Endothelial cell of umbilical vein (primary cell): ENCODE measurements around the gene SP9. TPM values are rescaled to one million over a fixed set of nuclear protein-coding genes. Genes with fewer than 3 reads are reported as not detected.
A peak's percentile ranks its signal among the peaks of the same experiment; 100 is the strongest.

Experiments
- BruUV-seq: library from RNA; stranded (reverse); fragments of 400-500 nt; replicated peaks from 2 replicates; lab custom pipeline; 2021; lab: Mats Ljungman, UMichigan
- CTCF ChIA-PET: fragments of 300-600, 350-600 bp; sonication (Branson Sonifier 250); formaldehyde crosslinking; loops from one replicate; lab custom pipeline; 2021; ENCODE audit warnings: antibody characterized with exemption, inconsistent platforms; lab: Charles Lee
- POLR2A ChIA-PET: fragments of 300-600, 350-600 bp; sonication (Branson Sonifier 250); formaldehyde crosslinking; loops from one replicate; lab custom pipeline; 2021; ENCODE audit warnings: antibody characterized with exemption, inconsistent platforms; lab: Charles Lee
- DNase-seq: peaks from one replicate; pipeline ENCODE4 v3.0.0-alpha.2; 2011; ENCODE audit warnings: low read depth, low spot score
- FAIRE-seq: peaks from 2 replicates; lab custom pipeline; 2011; peaks lifted over from hg19 to GRCh38; lab: Jason Lieb, UNC
- H2AFZ ChIP-seq: 2 replicates; pipeline ENCODE4 v1.6.0; 2012; ENCODE audit warnings: low read depth, low read length, control low read depth, inconsistent platforms
- H3K27ac ChIP-seq: 2 replicates; pipeline ENCODE4 v1.5.1; 2011; ENCODE audit warnings: low read depth, mild to moderate bottlenecking, control low read depth, low read length, moderate library complexity; ENCODE audit not compliant: insufficient read depth
- H3K27me3 ChIP-seq, 2 experiments: 2 replicates each; pipeline versions ENCODE4 v1.6.0 to v1.6.1; 2011; ENCODE audit warnings: low read length in 2 of 2, mixed read lengths in 1 of 2; ENCODE audit not compliant: control insufficient read depth in 2 of 2, insufficient read depth in 2 of 2
- H3K36me3 ChIP-seq, 2 experiments: 2 replicates in 1 of 2; 3 replicates in 1 of 2; pipeline ENCODE4 v1.5.1; 2011; ENCODE audit warnings: low read length in 2 of 2, mild to moderate bottlenecking in 1 of 2, moderate library complexity in 1 of 2; ENCODE audit not compliant: control insufficient read depth in 2 of 2, insufficient read depth in 2 of 2; ENCODE audit errors: extremely low read depth in 1 of 2
- H3K4me1 ChIP-seq: 3 replicates; pipeline ENCODE4 v1.5.1; 2011; ENCODE audit warnings: mild to moderate bottlenecking, low read length; ENCODE audit not compliant: control insufficient read depth, insufficient read depth; ENCODE audit errors: extremely low read depth
- H3K4me2 ChIP-seq: 2 replicates; pipeline ENCODE4 v1.6.1; 2011; ENCODE audit warnings: low read length, control low read depth, mixed read lengths; ENCODE audit not compliant: insufficient read depth
- H3K4me3 ChIP-seq, 3 experiments: fragments of 200-600 bp in 1 of 3; sonication (generic), shearing (Covaris generic) in 1 of 3; replicated peaks in 1 of 3; 2 replicates each; pipeline ENCODE4 v1.5.1; 2011 to 2016; ENCODE audit warnings: control low read depth in 3 of 3, low read length in 3 of 3, mild to moderate bottlenecking in 2 of 3, inconsistent platforms in 1 of 3, low read depth in 1 of 3, moderate library complexity in 1 of 3; ENCODE audit not compliant: insufficient read depth in 1 of 3
- H3K79me2 ChIP-seq: 2 replicates; pipeline ENCODE4 v1.6.0; 2012; ENCODE audit warnings: low read length, inconsistent platforms; ENCODE audit not compliant: control insufficient read depth, insufficient read depth
- H3K9ac ChIP-seq: replicated peaks from 2 replicates; pipeline ENCODE3; 2011; ENCODE audit warnings: low read length, control low read depth; ENCODE audit not compliant: insufficient read depth; ENCODE audit errors: extremely low read depth
- H3K9me1 ChIP-seq: replicated peaks from 3 replicates; pipeline ENCODE4 v1.6.0; 2011; ENCODE audit warnings: mild to moderate bottlenecking, low read length; ENCODE audit not compliant: control insufficient read depth, insufficient read depth; ENCODE audit errors: extremely low read depth
- H3K9me3 ChIP-seq: replicated peaks from 2 replicates; pipeline ENCODE4 v1.5.1; 2012; ENCODE audit warnings: low read length, inconsistent platforms; ENCODE audit not compliant: control insufficient read depth, insufficient read depth
- H4K20me1 ChIP-seq: replicated peaks from 2 replicates; pipeline ENCODE3; 2011; ENCODE audit warnings: mild to moderate bottlenecking, low read length; ENCODE audit not compliant: control insufficient read depth, insufficient read depth; ENCODE audit errors: extremely low read depth
- FOS ChIP-seq: IDR thresholded peaks from 2 replicates; pipeline ENCODE4 v1.6.1; 2011; ENCODE audit warnings: mild to moderate bottlenecking, low read length, moderate library complexity, borderline replicate concordance; ENCODE audit not compliant: insufficient read depth
- GATA2 ChIP-seq: IDR thresholded peaks from 2 replicates; pipeline ENCODE4 v1.7.0; 2011; ENCODE audit warnings: low read depth, mild to moderate bottlenecking, moderate library complexity, mixed read lengths, low read length; ENCODE audit not compliant: insufficient read length, insufficient read depth
- JUN ChIP-seq: IDR thresholded peaks from 2 replicates; pipeline ENCODE4 v1.6.1; 2011; ENCODE audit warnings: borderline replicate concordance, low read depth; ENCODE audit not compliant: insufficient read length, insufficient read depth
- MYC ChIP-seq: IDR thresholded peaks from one replicate; pipeline ENCODE4 v1.6.1; 2011; ENCODE audit warnings: mild to moderate bottlenecking, low read depth, low read length
- dilution Hi-C: fragments of 300-500 bp; cut with MboI; formaldehyde crosslinking; loops from one replicate; pipeline ENCODE4 v1.15.0; 2019; ENCODE audit warnings: low sequenced_read_pairs; ENCODE audit not compliant: extremely low pct_ligation_motif_present
- intact Hi-C: fragments of 100-400 bp; cut with micrococcal nuclease; formaldehyde crosslinking; loops from one replicate; pipeline ENCODE4 v1.10.0; 2022
- polyA plus RNA-seq, 4 experiments: library from polyadenylated mRNA; depleted of rRNA in 3 of 4; stranded (reverse) in 3 of 4; unstranded in 1 of 4; fragments of >200 nt; gene quantifications; 2 replicates each; pipeline versions ENCODE4 v1.2.1 to v1.2.3, GENCODE V29; 2011 to 2012; ENCODE audit warnings: missing spikeins in 1 of 4
- total RNA-seq: library from RNA; stranded (reverse); gene quantifications from 2 replicates; pipeline ENCODE4 v1.2.3, GENCODE V29; 2021
- TF ChIP-seq, protein P1 (sequence below), 2 donors: IDR thresholded peaks; 1 replicate in 1 of 2; 2 replicates in 1 of 2; pipeline ENCODE4 v1.5.1; 2011; ENCODE audit warnings: low read length in 2 of 2, mild to moderate bottlenecking in 2 of 2, moderate library complexity in 2 of 2, control low read depth in 1 of 2, inconsistent platforms in 1 of 2, low read depth in 1 of 2; ENCODE audit not compliant: insufficient read depth in 1 of 2; ENCODE audit errors: extremely low read depth in 1 of 2

The SP9 gene
- total and polyA plus RNA-seq, 2 donors (not counting 3 experiments of a cell fraction or from before 2014, with no cell fraction given), result not detected

DNA sequence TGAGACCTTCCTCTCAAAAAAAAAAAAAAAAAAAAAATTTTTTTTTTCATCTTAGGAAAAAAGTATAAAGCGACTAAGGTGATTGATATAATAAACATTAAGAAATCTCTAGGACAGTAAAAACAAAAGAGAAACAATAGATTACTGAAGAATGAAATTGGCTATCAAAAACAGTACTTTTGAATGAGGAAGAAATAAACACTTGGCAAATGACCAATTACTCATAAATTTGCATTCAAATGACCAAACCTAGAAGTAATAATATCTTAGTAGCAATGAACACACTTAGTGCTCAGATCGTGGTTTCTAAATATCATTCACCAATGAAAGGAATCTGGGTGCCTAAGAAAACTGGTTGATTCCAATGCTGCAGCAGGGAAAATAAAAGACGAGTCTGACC is 50.4 kb downstream of the SP9 start:
- peaks cover 0 to 5% of the 10 kb centered on the region in 2 experiments for H3K36me3 ChIP-seq
- H3K4me2 ChIP-seq, result no peak overlapping the region
- dilution Hi-C loops, result no loop called here
- no TSS peak for BruUV-seq
- peak; percentile 38 for FAIRE-seq
- no peak overlapping the region for H3K27ac ChIP-seq
- no peaks in the 10 kb centered on the region for H4K20me1 ChIP-seq
- H3K4me3 ChIP-seq, result no peak overlapping the region
- POLR2A ChIA-PET, result no interaction called here
- H2AFZ ChIP-seq, result no peak overlapping the region
- H3K4me1 ChIP-seq, result no peaks in the 10 kb centered on the region
- H3K9me1 ChIP-seq, result no peaks in the 10 kb centered on the region
- no peaks in the 10 kb centered on the region for H3K27me3 ChIP-seq
- H3K9me3 ChIP-seq, result no peaks in the 10 kb centered on the region
- CTCF ChIA-PET, result no interaction called here
- no peak for DNase-seq
- TF ChIP-seq GATA2 (no peak), MYC (no peak), FOS (no peak), JUN (no peak)
- TF ChIP-seq, protein P1, sequence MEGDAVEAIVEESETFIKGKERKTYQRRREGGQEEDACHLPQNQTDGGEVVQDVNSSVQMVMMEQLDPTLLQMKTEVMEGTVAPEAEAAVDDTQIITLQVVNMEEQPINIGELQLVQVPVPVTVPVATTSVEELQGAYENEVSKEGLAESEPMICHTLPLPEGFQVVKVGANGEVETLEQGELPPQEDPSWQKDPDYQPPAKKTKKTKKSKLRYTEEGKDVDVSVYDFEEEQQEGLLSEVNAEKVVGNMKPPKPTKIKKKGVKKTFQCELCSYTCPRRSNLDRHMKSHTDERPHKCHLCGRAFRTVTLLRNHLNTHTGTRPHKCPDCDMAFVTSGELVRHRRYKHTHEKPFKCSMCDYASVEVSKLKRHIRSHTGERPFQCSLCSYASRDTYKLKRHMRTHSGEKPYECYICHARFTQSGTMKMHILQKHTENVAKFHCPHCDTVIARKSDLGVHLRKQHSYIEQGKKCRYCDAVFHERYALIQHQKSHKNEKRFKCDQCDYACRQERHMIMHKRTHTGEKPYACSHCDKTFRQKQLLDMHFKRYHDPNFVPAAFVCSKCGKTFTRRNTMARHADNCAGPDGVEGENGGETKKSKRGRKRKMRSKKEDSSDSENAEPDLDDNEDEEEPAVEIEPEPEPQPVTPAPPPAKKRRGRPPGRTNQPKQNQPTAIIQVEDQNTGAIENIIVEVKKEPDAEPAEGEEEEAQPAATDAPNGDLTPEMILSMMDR (IDR thresholded peaks at IDR 0.05; ENCODE audit: extremely low read depth in 1 of 2, insufficient read depth in 1 of 2, low read depth in 1 of 2, low read length in 2 of 2), result no peak
- intact Hi-C loops, result no loop called here
- H3K79me2 ChIP-seq, result no peaks in the 10 kb centered on the region
- H3K9ac ChIP-seq, result no peak overlapping the region

Other genes starting within 250 kb of the SP9 start
- 93.9 and 99.6 TPM in 2 replicates for gene OLA1, start 86.4 kb upstream of the SP9 start, total RNA-seq
- 19.6 and 30.6 TPM in 2 replicates for gene OLA1, start 86.4 kb upstream of the SP9 start, polyA plus RNA-seq
- gene SCRN3, start 60.8 kb downstream of the SP9 start, total RNA-seq, result 21.7 and 24.0 TPM in 2 replicates
- gene SCRN3, start 60.8 kb downstream of the SP9 start, polyA plus RNA-seq, result 6.9 and 10.7 TPM in 2 replicates
- gene GPR155, start 152.1 kb downstream of the SP9 start, total RNA-seq, result 1.5 and 1.7 TPM in 2 replicates
- 0.57 and 0.62 TPM in 2 replicates for gene GPR155, start 152.1 kb downstream of the SP9 start, polyA plus RNA-seq